Pulmonary artery endothelial cell (primary cell): ENCODE measurements around the gene PDE4D. TPM values are rescaled to one million over a fixed set of nuclear protein-coding genes. Genes with fewer than 3 reads are reported as not detected.
"Not testable (repeated sequence)": the region's sequence is repeated elsewhere in the genome, so short reads cannot be mapped to it uniquely, and the experiment has no call there.

Experiments used
- DNase-seq: peaks from one replicate; pipeline ENCODE4 v3.0.0-alpha.2; 2011; ENCODE audit warnings: low read depth, low spot score
- total RNA-seq: library from RNA; depleted of rRNA; stranded (reverse); fragments of >200 nt; gene quantifications from 2 replicates; pipeline ENCODE4 v1.2.3, GENCODE V29; 2014

PDE4D gene
- total RNA-seq, 1 donor from 2014 or later: 22.4 TPM

DNA sequence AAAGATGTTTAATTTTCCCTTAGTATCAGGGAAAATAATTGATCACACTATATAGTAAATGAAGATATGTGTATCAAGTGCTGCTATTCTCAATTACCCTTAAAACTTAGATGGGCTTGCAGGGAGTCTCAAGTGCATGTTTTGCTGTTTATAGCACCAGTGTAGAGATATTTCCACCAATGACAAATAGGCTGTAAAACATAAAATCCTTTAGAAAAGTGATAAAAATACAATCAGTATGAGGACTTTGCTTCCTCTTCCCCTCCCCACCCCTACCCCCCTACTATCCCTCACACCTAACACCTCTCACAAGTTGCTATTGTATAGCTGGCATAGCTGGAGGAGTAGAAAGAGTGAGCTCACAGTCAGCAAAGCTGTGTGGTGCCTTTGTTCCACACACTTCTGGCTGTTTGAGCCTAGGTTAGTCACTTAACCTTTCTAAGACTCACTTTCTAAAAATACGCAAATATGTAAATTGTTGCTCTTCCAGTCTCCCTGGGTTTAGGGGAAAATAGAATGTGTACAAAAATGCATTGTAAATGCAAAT is 93.1 kb downstream of the PDE4D start:
- no peak for DNase-seq

DNA sequence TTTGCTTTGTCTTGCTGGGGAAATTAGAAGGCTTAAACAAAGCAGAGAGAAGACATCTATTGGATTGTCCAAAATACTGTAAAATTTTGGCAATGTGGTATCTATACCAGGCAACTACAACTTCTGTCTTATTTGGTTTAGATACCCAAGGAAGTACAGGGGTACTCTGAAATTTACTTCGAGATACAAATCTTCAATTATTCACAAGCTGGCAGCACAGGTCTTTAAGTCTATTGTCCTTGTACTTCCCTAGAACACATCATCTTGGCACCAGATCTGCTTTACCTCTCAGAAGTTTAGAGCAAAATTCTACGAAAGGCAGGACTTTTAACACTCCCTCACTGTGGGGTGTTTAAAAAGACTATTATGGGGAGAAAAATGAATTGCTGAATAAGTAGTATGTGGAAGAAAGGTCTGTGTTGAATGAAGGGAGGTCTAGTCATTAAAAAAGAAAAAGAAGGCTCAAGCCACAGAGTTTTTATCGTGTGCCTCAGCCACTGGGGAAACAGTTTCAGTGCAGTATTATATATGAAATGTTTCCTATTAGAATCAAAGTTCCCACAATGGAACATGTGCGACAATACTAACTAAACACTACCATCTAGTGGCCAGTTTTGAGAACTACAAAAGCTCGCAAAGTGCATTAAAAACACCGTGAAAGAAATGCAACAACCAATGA is 93.7 kb downstream of the PDE4D start:
- DNase-seq: no peak

- peak; percentile 40 for DNase-seq
Measured at GRCh38 chr5:59798862-59799667, 94.5 kb downstream of the PDE4D start.

- DNase-seq: no peak
Measured at GRCh38 chr5:59795141-59795540, 98.4 kb downstream of the PDE4D start.

DNA sequence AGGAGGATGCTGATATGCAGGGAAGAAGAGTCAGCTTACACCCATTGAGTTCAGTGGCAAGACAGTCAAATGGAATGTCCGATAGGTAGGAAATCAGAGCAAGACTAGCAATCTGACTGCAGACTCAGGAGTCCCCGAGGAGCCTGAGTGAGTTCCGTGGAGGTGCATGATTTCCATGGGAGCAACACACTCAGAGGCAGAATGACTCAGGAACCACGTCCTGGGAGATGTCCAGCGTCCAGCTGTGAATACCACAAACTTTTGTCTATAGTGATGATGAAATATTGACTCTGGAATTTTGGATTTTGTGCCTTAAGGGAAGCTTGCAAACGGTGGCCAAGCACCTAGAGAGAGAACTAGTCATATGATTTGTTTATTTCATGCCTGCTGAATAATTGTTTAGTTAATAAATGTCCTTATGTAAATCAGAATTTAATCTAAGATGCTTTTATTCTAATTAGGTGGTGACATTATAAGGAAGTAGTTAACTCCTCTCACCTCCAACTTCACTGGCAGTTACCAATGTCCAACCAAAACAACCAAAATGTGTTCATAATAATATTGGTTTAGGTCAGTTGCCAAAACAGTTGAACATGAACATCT is 100.4 kb downstream of the PDE4D start:
- DNase-seq: no peak

DNA sequence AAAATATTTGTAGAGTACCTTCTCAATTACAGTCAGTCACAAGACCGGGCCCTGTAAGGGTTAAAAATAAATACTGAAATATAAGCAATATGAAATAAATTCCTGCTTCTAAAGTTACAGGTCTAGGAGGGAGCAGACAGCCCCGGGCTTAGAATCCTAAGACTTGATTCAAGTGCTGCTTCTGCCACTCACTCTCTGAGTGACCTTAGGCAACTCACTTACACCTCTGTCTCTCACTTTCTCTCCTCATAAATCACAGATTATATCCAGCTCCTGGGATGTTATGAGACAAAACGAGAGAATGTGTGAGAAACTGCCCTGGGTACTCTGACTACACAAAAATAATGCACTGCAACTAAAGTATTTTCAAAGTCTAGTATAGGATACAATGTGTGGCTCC is 101.9 kb downstream of the PDE4D start:
- no peak for DNase-seq

- no peak for DNase-seq
Measured at GRCh38 chr5:59790776-59791475, 102.6 kb downstream of the PDE4D start.

- DNase-seq: peak; percentile 88
Measured at GRCh38 chr5:59790376-59790775, 103.2 kb downstream of the PDE4D start.

DNA sequence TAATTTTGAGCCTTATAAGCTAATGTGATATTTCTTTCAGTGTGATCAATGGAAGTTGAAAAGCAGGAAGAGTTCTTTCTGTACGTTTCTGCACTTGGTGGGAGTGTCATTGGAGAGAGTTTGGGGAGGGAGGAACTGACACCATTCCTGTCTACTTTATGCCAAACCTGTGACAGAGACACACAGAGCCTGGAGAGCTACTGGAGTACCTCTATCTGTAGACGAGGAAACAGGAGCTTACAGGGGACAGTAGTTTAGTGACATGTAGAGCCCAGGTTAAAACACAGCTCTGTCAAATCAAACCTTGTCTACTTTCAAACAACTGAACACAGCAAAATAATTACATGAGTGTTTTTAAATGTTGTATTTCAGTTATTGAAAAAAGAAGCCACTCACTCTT is 103.6 kb downstream of the PDE4D start:
- no peak for DNase-seq

DNA sequence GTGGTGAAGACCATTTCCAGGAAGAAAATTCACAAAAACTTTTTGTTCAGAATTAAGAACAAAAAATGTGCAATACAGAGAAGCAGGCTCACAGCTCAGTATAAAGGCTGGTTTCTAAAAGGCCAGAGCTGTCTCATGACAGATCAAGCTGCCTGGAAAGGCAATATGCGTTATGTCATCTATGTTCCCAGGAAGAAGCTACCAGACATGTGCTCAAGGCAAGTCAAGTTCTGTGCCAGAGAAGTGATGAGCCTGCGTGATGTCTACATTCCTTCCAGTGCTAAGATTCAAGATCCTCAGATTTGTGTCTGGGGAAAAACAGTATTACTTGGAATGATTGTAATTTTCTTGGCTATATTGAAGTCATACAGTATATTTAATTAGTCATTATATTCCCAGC is 104.3 kb downstream of the PDE4D start:
- no peak for DNase-seq

GRCh38 chr5:59786334-59786805 is 107.2 kb downstream of the PDE4D start:
- DNase-seq: no peak

DNA sequence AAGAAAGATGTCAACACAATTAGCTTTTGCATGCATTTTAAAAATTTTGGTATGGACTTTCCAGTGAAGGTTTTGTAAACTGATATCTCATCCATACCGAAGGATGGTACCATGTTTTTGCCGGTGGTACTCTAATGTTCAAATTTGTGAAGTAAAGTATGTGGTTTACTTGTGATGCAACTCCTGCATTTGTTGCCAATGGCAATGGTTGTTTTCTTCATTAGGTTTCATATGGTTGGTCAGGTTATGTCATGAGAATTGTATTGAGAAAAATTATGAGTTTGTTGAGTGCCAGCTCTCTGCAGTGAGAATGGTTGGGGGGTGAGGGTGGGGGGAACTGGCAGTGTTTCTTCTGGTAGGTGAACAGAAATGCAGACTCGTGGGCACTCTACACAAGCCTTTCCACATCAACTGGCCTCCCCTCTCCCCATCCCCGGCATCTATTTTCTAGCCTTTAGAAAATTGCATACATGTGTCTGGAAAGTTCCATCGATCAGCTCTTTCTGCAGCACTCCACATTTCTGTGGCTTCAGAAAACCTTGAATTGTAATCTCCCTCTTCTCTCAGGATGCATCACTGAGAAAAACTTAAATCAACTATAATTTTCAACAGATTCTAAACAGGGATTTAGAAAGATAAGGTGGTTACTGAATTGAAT is 107.7 kb downstream of the PDE4D start:
- DNase-seq: no peak

DNA sequence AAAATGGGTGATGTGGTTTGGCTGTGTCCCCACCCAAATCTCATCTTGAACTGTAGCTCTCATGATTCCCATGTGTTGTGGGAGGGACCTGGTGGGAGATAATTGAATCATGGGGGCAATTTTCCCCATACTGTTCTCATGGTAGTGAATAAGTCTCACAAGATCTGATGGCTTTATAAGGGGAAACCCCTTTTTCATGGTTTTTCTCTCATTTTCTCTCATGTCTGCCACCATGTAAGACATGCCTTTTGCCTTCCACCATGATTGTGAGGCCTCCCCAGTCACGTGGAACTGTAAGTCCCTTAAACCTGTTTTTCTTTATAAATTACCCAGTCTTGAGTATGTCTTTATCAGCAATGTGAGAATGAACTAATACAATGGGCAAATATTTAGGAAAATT is 108.8 kb downstream of the PDE4D start:
- not testable (repeated sequence) for DNase-seq

DNA sequence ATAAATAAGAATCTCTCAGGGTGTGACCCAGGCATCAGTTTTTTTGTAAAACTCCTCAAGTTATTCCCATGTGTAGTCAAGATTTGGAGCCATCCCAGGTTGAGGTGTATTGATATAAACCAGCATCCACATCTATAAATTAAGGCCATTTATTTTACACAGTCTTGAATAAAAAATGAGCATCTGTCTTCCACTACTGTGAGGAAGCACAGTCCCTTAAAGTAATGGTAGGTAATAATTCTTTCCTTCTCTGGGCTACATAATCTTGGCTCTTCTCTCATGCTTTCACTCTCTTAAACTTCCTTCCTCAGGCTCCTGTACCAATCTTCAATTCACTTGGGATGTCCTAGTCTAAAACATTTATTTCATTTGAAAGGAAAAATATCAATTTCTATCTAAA is 110.3 kb downstream of the PDE4D start:
- DNase-seq: no peak

DNA sequence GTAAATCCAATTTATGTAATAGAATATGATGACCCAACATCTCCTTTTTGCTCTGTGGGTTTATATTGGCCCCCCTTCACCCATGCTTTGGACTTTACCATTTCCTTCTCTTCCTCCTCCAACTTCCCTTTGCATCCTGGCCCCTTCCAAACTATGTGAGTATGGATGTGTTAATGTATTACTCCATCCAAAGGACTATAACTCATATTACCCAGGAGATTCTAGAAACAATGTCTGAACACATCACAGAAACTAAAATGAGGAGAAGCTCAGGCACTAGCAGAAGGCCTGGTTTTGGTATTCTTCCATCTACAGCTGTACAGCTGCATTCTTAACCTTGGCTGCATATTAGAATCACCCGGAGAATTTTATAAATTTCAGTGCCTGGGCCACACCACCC is 110.7 kb downstream of the PDE4D start:
- DNase-seq: no peak

DNA sequence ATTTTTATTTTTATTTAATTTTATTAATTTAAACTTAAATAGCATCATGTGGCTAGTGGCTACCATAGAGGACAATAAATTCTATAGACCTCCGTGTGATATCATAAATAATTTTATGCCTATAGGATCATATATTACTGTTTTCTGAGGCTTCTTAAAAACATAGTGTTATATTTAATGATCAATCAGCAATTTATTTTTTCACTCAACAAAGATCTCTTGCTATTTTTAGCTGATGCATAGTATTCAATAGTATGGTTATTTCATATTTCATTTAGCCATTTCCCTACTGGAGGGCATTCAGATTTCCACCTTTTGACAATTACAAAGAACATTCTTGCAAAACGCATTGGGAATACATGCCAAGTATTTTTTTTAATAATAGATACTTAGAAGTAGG is 114.1 kb downstream of the PDE4D start:
- DNase-seq: no peak

GRCh38 chr5:59777028-59777427 is 116.5 kb downstream of the PDE4D start:
- no peak for DNase-seq

GRCh38 chr5:59773294-59773693 is 120.2 kb downstream of the PDE4D start:
- no peak for DNase-seq

- DNase-seq: no peak
Measured at GRCh38 chr5:59772757-59773156, 120.8 kb downstream of the PDE4D start.

DNA sequence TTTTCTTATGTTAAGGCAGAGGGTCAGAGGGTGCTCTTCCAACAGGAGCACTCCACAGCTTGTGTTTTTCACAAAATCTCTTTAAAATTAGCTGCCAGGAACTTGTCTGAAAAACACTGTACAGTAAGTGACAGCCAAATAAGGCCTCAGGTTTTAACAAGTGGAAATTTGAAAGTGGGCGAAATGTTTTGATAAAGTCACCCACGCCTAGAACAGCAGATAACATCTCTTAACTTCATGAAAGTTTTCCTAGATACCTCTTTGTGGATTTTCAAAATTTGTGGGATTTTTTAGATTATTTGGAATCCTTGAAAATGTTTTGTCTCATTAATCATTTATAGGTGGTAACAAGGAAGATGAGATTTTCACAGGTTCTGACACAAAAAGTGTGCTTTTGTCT is 121.3 kb downstream of the PDE4D start:
- no peak for DNase-seq

- no peak for DNase-seq
Measured at GRCh38 chr5:59770953-59771352, 122.6 kb downstream of the PDE4D start.
